ENCODE data around the gene ABCC9.

- no peak for TF ChIP-seq POLR2AphosphoS5 (IDR thresholded peaks at IDR 0.05; ENCODE audit: low read depth, low read length)
- TF ChIP-seq CTCF (IDR thresholded peaks at IDR 0.05) = no peak
- TF ChIP-seq REST (IDR thresholded peaks at IDR 0.05; ENCODE audit: insufficient read depth in 1 of 2, low read depth in 2 of 2, low read length in 1 of 2) = no peak
- TF ChIP-seq TCF7L2 (IDR thresholded peaks at IDR 0.05; ENCODE audit: low read depth, low read length) = no peak
- no peak for TF ChIP-seq SIN3A (IDR thresholded peaks at IDR 0.05; ENCODE audit: borderline replicate concordance, insufficient read depth, low read depth, low read length)
Measured at GRCh38 chr12:21877293-21877982, 63.8 kb downstream of the ABCC9 start.
